Neuronal stem cell (in vitro differentiated cells): ENCODE measurements around the gene EVL.

Experiments used
- DNase-seq: peaks from one replicate; pipeline ENCODE4 v3.0.0-alpha.2; 2013; ENCODE audit warnings: low spot score
- H2AFZ ChIP-seq: one replicate; pipeline ENCODE4 v1.6.1; 2013; ENCODE audit warnings: mild to moderate bottlenecking, low read length, inconsistent platforms
- H2AK5ac ChIP-seq: 2 replicates; pipeline ENCODE4 v1.6.1; 2013; ENCODE audit warnings: low read depth, mild to moderate bottlenecking, inconsistent platforms, low read length, moderate library complexity, mixed read lengths
- H2BK120ac ChIP-seq: 2 replicates; pipeline ENCODE4 v1.6.1; 2013; ENCODE audit warnings: low read depth, mild to moderate bottlenecking, inconsistent platforms, low read length, moderate library complexity, mixed read lengths
- H2BK12ac ChIP-seq: one replicate; pipeline ENCODE4 v1.6.1; 2013; ENCODE audit warnings: low read length, inconsistent platforms
- H2BK15ac ChIP-seq: 2 replicates; pipeline ENCODE4 v1.6.1; 2013; ENCODE audit warnings: mild to moderate bottlenecking, low read length, inconsistent platforms, mixed read lengths
- H2BK5ac ChIP-seq: one replicate; pipeline ENCODE4 v1.6.1; 2013; ENCODE audit warnings: inconsistent platforms, mild to moderate bottlenecking, low read length, moderate library complexity
- H3K14ac ChIP-seq: one replicate; pipeline ENCODE4 v1.6.1; 2013; ENCODE audit warnings: low read length, inconsistent platforms
- H3K18ac ChIP-seq: 2 replicates; pipeline ENCODE4 v1.6.1; 2013; ENCODE audit warnings: low read length, inconsistent platforms
- H3K23ac ChIP-seq: 2 replicates; pipeline ENCODE4 v1.6.1; 2013; ENCODE audit warnings: low read depth, mild to moderate bottlenecking, mixed read lengths, low read length, inconsistent platforms; ENCODE audit not compliant: poor library complexity
- H3K27ac ChIP-seq: replicated peaks from 3 replicates; pipeline ENCODE4 v1.5.1; 2013; ENCODE audit warnings: low read length, inconsistent platforms
- H3K27me3 ChIP-seq, 3 experiments: 2 replicates each; pipeline ENCODE4 v1.6.1; 2013; ENCODE audit warnings: low read length in 3 of 3, mild to moderate bottlenecking in 2 of 3, inconsistent platforms in 1 of 3, low read depth in 1 of 3, mixed read lengths in 1 of 3, moderate library complexity in 1 of 3; ENCODE audit not compliant: control insufficient read depth in 3 of 3, insufficient read depth in 3 of 3
- H3K36me3 ChIP-seq, 2 donors: replicated peaks in 1 of 2; 2 replicates each; pipeline ENCODE4 v1.6.1; 2013; ENCODE audit warnings: low read length in 2 of 2; ENCODE audit not compliant: control insufficient read depth in 2 of 2, insufficient read depth in 2 of 2
- H3K4ac ChIP-seq: 2 replicates; pipeline ENCODE4 v1.6.1; 2013; ENCODE audit warnings: inconsistent platforms, mild to moderate bottlenecking, low read length, moderate library complexity
- H3K4me1 ChIP-seq, 2 donors: 1 replicate in 1 of 2; 2 replicates in 1 of 2; pipeline ENCODE4 v1.6.1; 2013; ENCODE audit warnings: low read length in 2 of 2, low read depth in 1 of 2; ENCODE audit not compliant: control insufficient read depth in 2 of 2, insufficient read depth in 1 of 2
- H3K4me2 ChIP-seq: one replicate; pipeline ENCODE4 v1.6.1; 2013; ENCODE audit warnings: mild to moderate bottlenecking, low read length, inconsistent platforms; ENCODE audit not compliant: insufficient read depth, poor library complexity, severe bottlenecking
- H3K4me3 ChIP-seq, 2 donors: 2 replicates each; pipeline ENCODE4 v1.5.1; 2013; ENCODE audit warnings: low read length in 2 of 2, mild to moderate bottlenecking in 2 of 2, inconsistent platforms in 1 of 2, moderate library complexity in 1 of 2
- H3K79me1 ChIP-seq: one replicate; pipeline ENCODE4 v1.6.1; 2013; ENCODE audit warnings: low read depth, mild to moderate bottlenecking, inconsistent platforms, low read length, moderate library complexity
- H3K9ac ChIP-seq: one replicate; pipeline ENCODE4 v1.6.1; 2013; ENCODE audit warnings: mild to moderate bottlenecking, low read depth, low read length, inconsistent platforms; ENCODE audit not compliant: poor library complexity
- H3K9me3 ChIP-seq, 2 donors: replicated peaks in 1 of 2; 2 replicates each; pipeline versions ENCODE3 to v1.6.1; 2013; ENCODE audit warnings: low read length in 2 of 2, mild to moderate bottlenecking in 2 of 2, inconsistent platforms in 1 of 2, low read depth in 1 of 2, mixed read lengths in 1 of 2, moderate library complexity in 1 of 2; ENCODE audit not compliant: control insufficient read depth in 2 of 2, insufficient read depth in 1 of 2
- H4K8ac ChIP-seq: one replicate; pipeline ENCODE4 v1.6.1; 2013; ENCODE audit warnings: low read depth, mild to moderate bottlenecking, inconsistent platforms, low read length, moderate library complexity
- H4K91ac ChIP-seq: one replicate; pipeline ENCODE4 v1.6.1; 2013; ENCODE audit warnings: low read length, low read depth, mild to moderate bottlenecking, inconsistent platforms; ENCODE audit not compliant: poor library complexity
- WGBS, 2 donors: extraction: QIAGEN DNeasy Blood & Tissue Kit; methylation state at CpG; one replicate each; pipeline ENCODE4 v1.1.7; 2013; ENCODE audit warnings: missing lambda C conversion rate in 2 of 2, mixed read lengths in 1 of 2; ENCODE audit not compliant: insufficient read length in 2 of 2, insufficient replicate concordance in 1 of 2; ENCODE audit errors: extremely low coverage in 2 of 2; 5-methylcytosine and 5-hydroxymethylcytosine counted together

Gene EVL

GRCh38 chr14:100117026-100117425 lies 51.8 kb downstream of the EVL start:
- H3K4me3 ChIP-seq: no peak overlapping the region

GRCh38 chr14:100117633-100118395 lies 52.6 kb downstream of the EVL start:
- Histone ChIP-seq H3K36me3 (peaks cover 1 to 32% of the 10 kb centered on the region in 2 donors), H2BK15ac (no peak overlapping the region), H3K4me1 (peaks cover 0 to 13% of the 10 kb centered on the region in 2 donors), H2AFZ (no peak overlapping the region), H3K18ac (no peak overlapping the region), H3K27ac (no peak overlapping the region), H3K14ac (no peak overlapping the region), H3K9ac (no peak overlapping the region), H3K4me3 (no peak overlapping the region), H3K4ac (no peak overlapping the region), H2BK120ac (no peak overlapping the region), H4K91ac (no peak overlapping the region), H4K8ac (no peak overlapping the region), H3K79me1 (no peaks in the 10 kb centered on the region), H2AK5ac (no peak overlapping the region), H3K9me3 (peaks cover 0 to 2% of the 10 kb centered on the region in 2 donors), H3K27me3 (peaks cover 0 to 1% (median 0%) of the 10 kb centered on the region in 3 experiments), H3K4me2 (no peak overlapping the region), H2BK5ac (no peak overlapping the region), H2BK12ac (no peak overlapping the region), H3K23ac (no peak overlapping the region)
- no CpG with 5 or more reads among the region's 14 CpGs for WGBS, 2 donors
- no peak for DNase-seq

More at GRCh38 chr14:100117026-100117425, 51.8 kb downstream of the EVL start:
- Histone ChIP-seq H3K4ac (no peak overlapping the region), H4K91ac (no peak overlapping the region), H3K27me3 (peaks cover 0 to 1% (median 0%) of the 10 kb centered on the region in 3 experiments), H2AK5ac (no peak overlapping the region), H3K4me2 (no peak overlapping the region), H3K14ac (no peak overlapping the region), H2BK15ac (no peak overlapping the region), H2BK12ac (no peak overlapping the region), H3K18ac (peak overlapping the region; percentile 46), H3K36me3 (peaks cover 1 to 26% of the 10 kb centered on the region in 2 donors), H2AFZ (no peak overlapping the region), H3K27ac (no peak overlapping the region), H3K79me1 (no peaks in the 10 kb centered on the region), H3K23ac (no peak overlapping the region), H3K9me3 (peaks cover 0 to 2% of the 10 kb centered on the region in 2 donors), H3K4me1 (peaks cover 0 to 13% of the 10 kb centered on the region in 2 donors), H2BK120ac (no peak overlapping the region), H2BK5ac (no peak overlapping the region), H3K9ac (no peak overlapping the region), H4K8ac (no peak overlapping the region)
- no CpG with 5 or more reads among the region's 10 CpGs for WGBS, 2 donors
- no peak for DNase-seq

GRCh38 chr14:100118396-100119011 lies 53.3 kb downstream of the EVL start:
- H3K4me2 ChIP-seq: no peak overlapping the region
- H4K91ac ChIP-seq: no peak overlapping the region
- H3K14ac ChIP-seq: peak overlapping the region; percentile 58
- no peak overlapping the region for H3K9ac ChIP-seq
- H3K27me3 ChIP-seq: peaks cover 0 to 1% (median 0%) of the 10 kb centered on the region in 3 experiments
- H3K36me3 ChIP-seq: peaks cover 2 to 39% of the 10 kb centered on the region in 2 donors
- H3K9me3 ChIP-seq: peaks cover 0 to 2% of the 10 kb centered on the region in 2 donors
- H2BK12ac ChIP-seq: no peak overlapping the region
- H3K23ac ChIP-seq: no peak overlapping the region
- H3K79me1 ChIP-seq: no peaks in the 10 kb centered on the region
- no peak overlapping the region for H3K27ac ChIP-seq
- H2AFZ ChIP-seq: no peak overlapping the region
- no CpG with 5 or more reads among the region's 7 CpGs for WGBS, 2 donors
- no peak overlapping the region for H2BK15ac ChIP-seq
- no peak overlapping the region for H2BK5ac ChIP-seq
- H3K4ac ChIP-seq: no peak overlapping the region
- DNase-seq: no peak
- H4K8ac ChIP-seq: no peak overlapping the region
- no peak overlapping the region for H3K4me3 ChIP-seq
- no peak overlapping the region for H3K18ac ChIP-seq
- H2BK120ac ChIP-seq: no peak overlapping the region
- no peak overlapping the region for H2AK5ac ChIP-seq
- H3K4me1 ChIP-seq: peaks cover 0 to 13% of the 10 kb centered on the region in 2 donors

- Histone ChIP-seq H3K79me1 (no peaks in the 10 kb centered on the region), H2BK15ac (no peak overlapping the region), H4K91ac (no peak overlapping the region), H3K4me3 (no peak overlapping the region), H3K27me3 (peaks cover 0 to 1% (median 0%) of the 10 kb centered on the region in 3 experiments), H3K9ac (no peak overlapping the region), H3K14ac (no peak overlapping the region), H2AK5ac (no peak overlapping the region), H2BK120ac (no peak overlapping the region), H2BK12ac (no peak overlapping the region), H2AFZ (no peak overlapping the region), H3K4me2 (no peak overlapping the region), H3K18ac (no peak overlapping the region), H3K23ac (no peak overlapping the region), H3K27ac (no peak overlapping the region), H4K8ac (no peak overlapping the region), H3K4me1 (peaks cover 0 to 13% of the 10 kb centered on the region in 2 donors), H2BK5ac (no peak overlapping the region), H3K9me3 (peaks cover 0 to 2% of the 10 kb centered on the region in 2 donors), H3K4ac (no peak overlapping the region), H3K36me3 (peaks cover 7 to 46% of the 10 kb centered on the region in 2 donors)
- DNase-seq: no peak
- no CpG with 5 or more reads among the region's 8 CpGs for WGBS, 2 donors
Measured at GRCh38 chr14:100119251-100119650, 54.0 kb downstream of the EVL start.
